GM19099 (cell line): ENCODE results near the gene LZTS2.

Experiments used
- POLR2A ChIP-seq: IDR thresholded peaks from 3 replicates; pipeline ENCODE4 v1.6.1; 2011; ENCODE audit warnings: low read depth; ENCODE audit not compliant: insufficient read length; ENCODE audit errors: extremely low read depth

Gene LZTS2

GRCh38 chr10:101014230-101014884 lies 14.7 kb downstream of the LZTS2 start:
- TF ChIP-seq POLR2A: no peak

GRCh38 chr10:101014966-101015581 lies 15.5 kb downstream of the LZTS2 start:
- no peak for TF ChIP-seq POLR2A

DNA sequence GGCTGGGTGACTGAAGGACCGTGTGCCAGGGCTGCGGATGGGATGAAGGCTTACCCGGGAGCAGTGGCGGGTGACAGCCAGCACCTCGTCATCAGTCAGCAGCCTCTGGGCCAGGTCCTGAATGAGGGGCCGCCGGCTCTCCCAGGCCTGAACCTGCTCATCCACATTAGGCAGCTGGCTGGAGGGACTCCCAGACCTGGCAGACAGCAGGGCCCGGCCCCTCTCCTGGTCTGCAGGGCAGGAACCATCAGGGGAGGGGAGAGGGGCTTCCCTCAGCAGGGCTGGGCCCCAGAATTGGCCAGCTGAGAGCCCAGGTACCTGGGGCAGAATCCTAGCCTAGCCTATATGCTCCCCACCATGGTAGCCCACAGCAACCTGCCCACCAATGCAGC lies 16.0 kb downstream of the LZTS2 start:
- TF ChIP-seq POLR2A: no peak

- no peak for TF ChIP-seq POLR2A
Observed at GRCh38 chr10:101016814-101017213, 17.2 kb downstream of the LZTS2 start.

- no peak for TF ChIP-seq POLR2A
Observed at GRCh38 chr10:101018118-101018599, 18.6 kb downstream of the LZTS2 start.

DNA sequence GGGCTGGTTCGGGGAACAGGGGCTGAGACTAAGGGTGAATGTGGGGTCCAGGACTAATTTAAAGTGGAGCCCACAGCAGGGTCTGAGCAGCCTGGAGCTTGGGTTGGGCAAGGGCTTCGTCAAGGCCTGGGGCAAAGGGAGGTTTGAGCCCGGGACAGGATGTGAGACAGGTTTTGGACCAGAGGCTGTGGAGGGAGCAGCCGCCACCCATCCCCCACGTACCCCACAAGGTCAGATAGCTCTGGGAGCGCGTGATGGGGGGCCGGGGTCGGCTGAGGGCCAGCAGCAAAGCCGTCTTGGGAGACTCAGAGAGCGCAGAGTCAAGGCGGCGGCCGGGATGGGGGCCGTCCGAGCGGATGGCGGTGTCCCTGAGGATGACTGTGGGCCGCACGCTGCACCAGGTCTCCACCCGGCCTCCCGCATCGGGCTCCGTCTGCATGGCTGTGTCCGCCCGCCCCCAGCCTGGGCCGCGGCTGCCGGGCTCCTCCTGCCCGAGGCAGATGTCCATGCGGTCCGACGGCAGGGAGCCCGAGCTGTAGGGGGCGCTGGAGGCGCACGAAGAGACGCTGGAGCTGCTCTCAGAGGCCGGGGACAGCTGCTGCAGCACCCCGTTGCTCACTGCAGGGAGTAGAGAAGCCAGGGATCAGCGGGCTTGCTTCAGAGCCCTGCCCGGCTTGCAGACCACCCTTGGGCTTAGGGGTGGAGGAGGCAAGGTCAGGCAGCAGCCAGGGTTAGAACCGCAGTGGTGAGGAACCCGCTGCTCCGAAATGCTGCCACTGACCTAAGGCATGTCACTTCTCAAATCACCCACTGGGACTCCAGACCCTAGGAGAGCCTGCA lies 19.2 kb downstream of the LZTS2 start:
- no peak for TF ChIP-seq POLR2A

DNA sequence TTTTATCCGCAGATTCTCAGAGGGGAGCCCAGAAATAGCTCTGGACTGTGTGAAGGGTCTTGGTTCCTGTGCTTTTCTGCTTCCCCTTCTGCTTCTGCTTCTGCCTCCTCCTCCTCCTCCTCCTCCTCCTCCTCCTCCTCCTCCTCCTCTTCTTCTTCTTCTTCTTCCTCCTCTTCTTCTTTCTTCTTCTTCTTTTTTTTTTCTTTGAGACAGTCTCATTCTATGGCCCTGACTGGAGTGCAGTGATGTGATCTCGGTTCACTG lies 19.8 kb downstream of the LZTS2 start:
- TF ChIP-seq POLR2A: no peak

GRCh38 chr10:101020427-101021075 lies 20.9 kb downstream of the LZTS2 start:
- TF ChIP-seq POLR2A: no peak

DNA sequence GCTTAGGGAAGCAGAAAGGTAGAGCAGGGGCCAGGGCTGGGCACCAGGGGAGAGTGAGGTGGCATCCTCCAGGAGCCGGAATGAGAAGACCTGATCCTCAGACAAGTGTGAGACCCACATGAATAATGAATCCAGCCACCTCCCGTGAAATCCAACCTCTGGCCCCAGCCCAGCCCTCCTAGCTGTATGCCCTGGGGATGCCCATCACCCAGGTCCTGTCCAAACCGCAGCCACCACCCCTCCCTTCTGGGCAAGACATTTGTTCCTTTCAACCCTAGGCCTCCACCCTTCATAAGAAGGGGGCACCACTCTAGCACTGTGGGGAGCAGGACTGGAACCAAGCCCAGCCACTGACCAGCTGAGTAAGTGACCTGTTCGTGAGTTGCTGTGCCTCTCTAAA lies 21.6 kb downstream of the LZTS2 start:
- no peak for TF ChIP-seq POLR2A

DNA sequence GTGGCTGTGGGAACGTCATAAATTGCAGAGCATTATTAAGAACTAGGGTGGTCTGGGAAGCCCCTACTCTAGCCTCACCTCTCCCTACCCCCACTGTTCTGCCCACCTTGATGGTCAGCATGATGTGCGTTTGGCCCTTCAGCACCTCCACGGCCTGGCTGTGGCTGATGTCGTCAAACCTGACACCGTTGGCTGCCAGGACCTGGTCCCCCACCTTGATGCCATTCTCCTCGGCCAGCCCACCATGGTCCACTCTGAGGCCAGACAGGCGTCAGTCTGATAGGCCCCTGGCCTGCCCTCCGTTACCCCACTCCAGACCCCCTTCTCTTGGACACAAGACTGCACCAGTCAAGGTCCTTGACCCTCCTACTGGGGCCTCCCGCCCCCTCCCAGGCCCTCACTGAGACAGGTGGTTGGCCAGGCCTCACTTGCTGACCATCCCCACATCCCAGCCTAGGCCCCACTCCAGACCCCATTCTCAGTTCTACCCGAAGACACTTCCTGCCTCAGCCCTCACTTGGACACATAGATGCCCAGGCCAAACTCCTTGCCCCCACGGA lies 22.2 kb downstream of the LZTS2 start:
- no peak for TF ChIP-seq POLR2A

DNA sequence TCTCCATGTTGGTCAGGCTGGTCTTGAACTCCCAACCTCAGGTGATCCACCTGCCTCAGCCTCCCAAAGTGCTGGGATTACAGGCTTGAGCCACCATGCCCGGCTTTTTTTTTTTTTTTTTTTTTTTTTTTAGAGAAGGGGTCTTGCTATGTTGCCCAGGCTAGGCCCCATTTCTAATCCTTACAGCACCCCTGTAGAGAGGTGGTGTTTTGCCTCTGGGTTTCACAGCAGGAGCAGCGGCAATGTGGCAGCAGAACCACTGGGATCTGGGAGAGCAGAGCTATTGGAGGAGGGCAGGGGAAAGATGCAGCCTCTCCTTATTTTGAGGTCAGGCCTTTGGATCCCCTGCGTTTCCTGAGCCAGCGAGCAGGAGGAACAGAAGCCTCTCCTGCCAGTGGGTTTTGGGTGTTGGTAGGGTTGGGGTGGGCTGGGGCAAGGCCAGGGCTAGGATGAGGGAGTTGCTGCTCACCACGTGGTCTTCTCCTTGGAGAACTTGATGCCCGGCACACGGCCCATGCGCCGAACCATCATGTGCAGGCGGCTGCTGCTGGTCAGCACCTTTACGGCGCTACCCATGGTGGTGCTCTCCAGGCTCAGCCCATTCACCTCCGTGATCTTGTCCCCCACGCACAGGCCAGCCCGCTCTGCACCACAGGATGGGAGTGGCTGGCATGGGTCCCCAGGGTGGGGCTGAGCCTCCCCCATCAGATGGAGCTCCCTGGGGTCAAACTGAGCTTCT lies 23.5 kb downstream of the LZTS2 start:
- no peak for TF ChIP-seq POLR2A

GRCh38 chr10:101027106-101027720 lies 27.6 kb downstream of the LZTS2 start:
- no peak for TF ChIP-seq POLR2A

GRCh38 chr10:101028446-101029337 lies 29.1 kb downstream of the LZTS2 start:
- TF ChIP-seq POLR2A: no peak
